Measurements from ENCODE around the gene GOPC.

GRCh38 chr6:117542493-117542892 is 59.8 kb downstream of the GOPC start:
- TF ChIP-seq GATA3 (IDR thresholded peaks at IDR 0.05; ENCODE audit: low read depth, low read length) (no peak), GATA2 (IDR thresholded peaks at IDR 0.05; ENCODE audit: low read depth, low read length) (no peak)
